Hepatocyte (in vitro differentiated cells): ENCODE results near the gene CHST2. TPM values are rescaled to one million over a fixed set of nuclear protein-coding genes. Genes with fewer than 3 reads are reported as not detected.
"Not testable (repeated sequence)": the region's sequence is repeated elsewhere in the genome, so short reads cannot be mapped to it uniquely, and the experiment has no call there.

ENCODE experiments used
- DNase-seq: peaks from one replicate; pipeline ENCODE4 v3.0.0-alpha.2; 2016; ENCODE audit warnings: low spot score
- H2AFZ ChIP-seq: fragments of 200-600 bp; sonication (generic); 2 replicates; pipeline ENCODE4 v1.6.0; 2016; ENCODE audit warnings: antibody characterized with exemption, mild to moderate bottlenecking
- H3K27ac ChIP-seq: fragments of 200-600 bp; sonication (generic); 2 replicates; pipeline ENCODE4 v1.5.1; 2016; ENCODE audit warnings: mild to moderate bottlenecking
- H3K27me3 ChIP-seq: fragments of 200-600 bp; sonication (generic); 2 replicates; pipeline ENCODE4 v1.6.1; 2016
- H3K36me3 ChIP-seq: fragments of 200-600 bp; sonication (generic); replicated peaks from 2 replicates; pipeline ENCODE4 v1.5.1; 2016; ENCODE audit warnings: low read depth; ENCODE audit not compliant: insufficient read depth
- H3K4me1 ChIP-seq: fragments of 200-600 bp; sonication (generic); 2 replicates; pipeline ENCODE4 v1.5.1; 2016; ENCODE audit warnings: mild to moderate bottlenecking, moderate library complexity; ENCODE audit not compliant: insufficient read depth
- H3K4me2 ChIP-seq: fragments of 200-600 bp; sonication (generic); 2 replicates; pipeline ENCODE4 v1.6.0; 2016
- H3K4me3 ChIP-seq: fragments of 200-600 bp; sonication (generic); 2 replicates; pipeline ENCODE4 v1.5.1; 2016; ENCODE audit warnings: mild to moderate bottlenecking
- H3K79me2 ChIP-seq: fragments of 200-600 bp; sonication (generic); 2 replicates; pipeline ENCODE4 v1.6.0; 2017; ENCODE audit warnings: mild to moderate bottlenecking
- H3K9me2 ChIP-seq: fragments of 200-600 bp; sonication (generic); replicated peaks from 2 replicates; pipeline ENCODE4 v1.6.0; 2017; ENCODE audit warnings: mild to moderate bottlenecking; ENCODE audit not compliant: insufficient read depth
- H3K9me3 ChIP-seq: fragments of 200-600 bp; sonication (generic); 2 replicates; pipeline ENCODE4 v1.5.1; 2016; ENCODE audit warnings: low read depth, mild to moderate bottlenecking
- H4K20me1 ChIP-seq: fragments of 200-600 bp; sonication (generic); 2 replicates; pipeline ENCODE4 v1.6.0; 2016; ENCODE audit warnings: mild to moderate bottlenecking; ENCODE audit not compliant: insufficient read depth, poor library complexity, severe bottlenecking
- CTCF ChIP-seq: fragments of 200-600 bp; sonication (generic); IDR thresholded peaks from 2 replicates; pipeline ENCODE4 v1.5.1; 2016; ENCODE audit warnings: antibody characterized with exemption, mild to moderate bottlenecking; ENCODE audit not compliant: poor library complexity
- EZH2 ChIP-seq: fragments of 200-600 bp; sonication (generic); IDR thresholded peaks from 2 replicates; pipeline ENCODE4 v1.6.1; 2016; ENCODE audit warnings: antibody characterized with exemption, mild to moderate bottlenecking, borderline replicate concordance
- EZH2phosphoT487 ChIP-seq: fragments of 200-600 bp; sonication (generic); IDR thresholded peaks from one replicate; pipeline ENCODE4 v1.6.1; 2018; ENCODE audit warnings: antibody characterized with exemption, mild to moderate bottlenecking, low read depth, moderate library complexity; ENCODE audit not compliant: unreplicated experiment, severe bottlenecking
- WGBS: methylation state at CpG from one replicate; pipeline ENCODE4 v1.1.6; 2016; ENCODE audit warnings: low lambda C conversion rate; ENCODE audit errors: missing lambda C conversion rate; 5-methylcytosine and 5-hydroxymethylcytosine counted together
- polyA plus RNA-seq: library from polyadenylated mRNA; unstranded; fragments of >200 nt; fragmentation: Nextera tagmentation; extraction: Ambion mirVana; gene quantifications from 2 replicates; pipeline ENCODE4 v1.2.1, GENCODE V29; 2016
- total RNA-seq: library from RNA; depleted of rRNA; stranded (reverse); fragments of >200 nt; gene quantifications from 2 replicates; pipeline ENCODE4 v1.2.3, GENCODE V29; 2014

The CHST2 gene
- total and polyA plus RNA-seq, 2 experiments from 2014 or later: 12.2 to 16.1 TPM

- Histone ChIP-seq H3K4me3 (no peak overlapping the region), H3K4me1 (peaks cover 5% of the 10 kb centered on the region), H3K27ac (no peak overlapping the region), H2AFZ (no peak overlapping the region), H3K4me2 (no peak overlapping the region), H3K9me2 (no peaks in the 10 kb centered on the region), H3K36me3 (no peaks in the 10 kb centered on the region), H3K9me3 (no peaks in the 10 kb centered on the region), H3K79me2 (no peaks in the 10 kb centered on the region), H3K27me3 (no peaks in the 10 kb centered on the region), H4K20me1 (no peaks in the 10 kb centered on the region)
- DNase-seq: no peak
- TF ChIP-seq CTCF (no peak), EZH2phosphoT487 (no peak), EZH2 (no peak)
- WGBS: 83% methylated on average over 3 of the region's 3 CpGs
These were observed 44.1 kb downstream of the CHST2 start for GRCh38 chr3:143163562-143164100.

GRCh38 chr3:143165211-143165610, 45.6 kb downstream of the CHST2 start:
- H3K27ac ChIP-seq: no peak overlapping the region
- no peak overlapping the region for H3K4me2 ChIP-seq
- TF ChIP-seq EZH2 (no peak), CTCF (no peak), EZH2phosphoT487 (no peak)

GRCh38 chr3:143165612-143166285, 46.2 kb downstream of the CHST2 start:
- not testable (repeated sequence) for H2AFZ ChIP-seq, H3K79me2 ChIP-seq, H3K4me1 ChIP-seq, H3K4me3 ChIP-seq, H3K4me2 ChIP-seq, H3K9me2 ChIP-seq, DNase-seq, H3K36me3 ChIP-seq, H4K20me1 ChIP-seq, H3K27ac ChIP-seq, H3K27me3 ChIP-seq, H3K9me3 ChIP-seq
- whole genome bisulfite sequencing: 92% methylated on average over 5 of the region's 5 CpGs

More at GRCh38 chr3:143165211-143165610, 45.6 kb downstream of the CHST2 start:
- WGBS: 92% methylated on average over 1 of the region's 1 CpG
- Histone ChIP-seq H3K79me2 (no peaks in the 10 kb centered on the region), H3K36me3 (no peaks in the 10 kb centered on the region), H3K9me3 (no peaks in the 10 kb centered on the region), H3K4me3 (no peak overlapping the region), H3K27me3 (no peaks in the 10 kb centered on the region), H3K9me2 (no peaks in the 10 kb centered on the region), H2AFZ (no peak overlapping the region), H3K4me1 (peaks cover 4% of the 10 kb centered on the region), H4K20me1 (no peaks in the 10 kb centered on the region)
- DNase-seq: no peak

- Histone ChIP-seq H3K79me2 (no peaks in the 10 kb centered on the region), H3K4me3 (no peak overlapping the region), H3K9me3 (no peaks in the 10 kb centered on the region), H3K27me3 (no peaks in the 10 kb centered on the region), H3K4me1 (peaks cover 10% of the 10 kb centered on the region), H3K4me2 (no peak overlapping the region), H3K36me3 (no peaks in the 10 kb centered on the region), H4K20me1 (no peaks in the 10 kb centered on the region), H3K27ac (no peak overlapping the region), H3K9me2 (no peaks in the 10 kb centered on the region), H2AFZ (no peak overlapping the region)
- WGBS: 88% methylated on average over 3 of the region's 3 CpGs
- TF ChIP-seq CTCF (no peak), EZH2phosphoT487 (no peak), EZH2 (no peak)
- DNase-seq: no peak
These were observed 46.8 kb downstream of the CHST2 start for GRCh38 chr3:143166376-143166775.
